Measurements from ENCODE around the gene CXCR5.

Gene CXCR5

DNA sequence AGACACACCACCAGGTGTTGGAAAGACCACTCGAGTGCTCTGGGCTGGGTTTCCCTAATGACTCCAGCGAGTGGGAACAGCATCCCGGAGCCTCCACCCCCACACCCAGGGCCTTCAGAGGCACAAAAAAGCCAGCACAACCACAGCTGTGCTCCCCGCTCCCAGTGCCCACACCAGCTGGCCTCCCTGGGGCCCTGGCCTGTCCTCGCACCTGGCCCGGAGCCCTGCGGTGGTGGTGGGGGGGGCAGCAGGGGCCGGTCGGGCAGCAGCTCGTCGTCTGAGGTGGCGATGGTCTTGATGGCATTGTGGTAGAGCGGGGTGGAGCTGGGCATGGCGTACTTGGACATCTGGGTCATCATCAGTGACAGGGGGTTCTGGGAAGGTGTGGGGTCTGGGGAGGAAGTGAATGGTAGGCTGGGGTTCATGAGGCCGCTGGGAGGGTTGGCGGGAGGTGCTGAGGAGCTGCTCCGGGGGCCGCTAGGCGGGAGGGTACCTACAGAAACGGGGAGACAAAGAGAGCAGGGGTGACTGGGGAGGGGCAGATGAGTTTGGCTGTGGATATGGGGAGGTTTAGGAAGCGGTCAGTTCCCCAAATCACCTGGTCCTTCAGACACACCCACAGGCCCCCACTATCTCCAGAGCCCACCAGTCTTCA, 16.1 kb downstream of the CXCR5 start:
- no peak for DNase-seq

DNA sequence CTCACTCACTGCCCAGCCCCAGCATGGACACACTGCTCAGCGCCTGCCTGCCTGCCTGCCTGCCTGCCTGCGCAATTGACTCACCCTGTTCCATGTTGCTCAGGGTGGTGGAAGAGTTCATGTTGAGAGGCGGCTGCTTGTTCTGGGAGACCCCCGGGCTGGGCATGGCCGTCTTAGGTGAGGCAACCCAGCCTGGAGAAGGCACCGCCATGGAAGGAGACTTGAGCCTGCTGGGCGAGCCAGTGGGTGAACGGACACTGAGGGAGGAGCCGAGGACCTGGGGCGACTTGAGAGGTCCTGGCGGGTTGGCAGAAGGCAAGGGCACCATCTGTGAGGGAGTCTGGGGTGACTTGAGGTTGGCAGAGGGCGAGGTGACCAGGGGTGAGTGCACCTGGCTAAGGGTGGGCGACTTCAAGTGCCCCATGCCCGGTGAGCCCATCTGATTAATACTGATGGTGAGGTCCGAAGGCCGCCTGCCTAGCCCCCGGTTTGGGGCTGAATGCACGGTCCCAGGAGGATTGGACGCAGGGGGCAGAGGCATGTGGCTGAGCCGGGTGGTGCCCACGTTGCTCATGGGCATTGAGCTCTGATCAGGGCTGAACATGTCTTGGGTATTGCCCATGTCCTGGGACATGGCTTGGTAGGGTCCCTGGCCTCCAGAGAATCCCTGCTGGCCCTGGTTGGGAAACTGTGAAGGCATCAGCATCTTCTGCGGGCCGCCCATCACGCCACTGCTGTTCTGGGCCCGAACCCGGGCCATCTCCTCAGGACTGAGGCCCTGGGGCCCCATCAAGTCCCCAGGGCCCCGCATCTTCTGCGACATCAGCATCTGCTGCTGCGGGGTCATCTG, 17.1 kb downstream of the CXCR5 start:
- DNase-seq = no peak

GRCh38 chr11:118901494-118902335, 18.0 kb downstream of the CXCR5 start:
- DNase-seq = no peak

DNA sequence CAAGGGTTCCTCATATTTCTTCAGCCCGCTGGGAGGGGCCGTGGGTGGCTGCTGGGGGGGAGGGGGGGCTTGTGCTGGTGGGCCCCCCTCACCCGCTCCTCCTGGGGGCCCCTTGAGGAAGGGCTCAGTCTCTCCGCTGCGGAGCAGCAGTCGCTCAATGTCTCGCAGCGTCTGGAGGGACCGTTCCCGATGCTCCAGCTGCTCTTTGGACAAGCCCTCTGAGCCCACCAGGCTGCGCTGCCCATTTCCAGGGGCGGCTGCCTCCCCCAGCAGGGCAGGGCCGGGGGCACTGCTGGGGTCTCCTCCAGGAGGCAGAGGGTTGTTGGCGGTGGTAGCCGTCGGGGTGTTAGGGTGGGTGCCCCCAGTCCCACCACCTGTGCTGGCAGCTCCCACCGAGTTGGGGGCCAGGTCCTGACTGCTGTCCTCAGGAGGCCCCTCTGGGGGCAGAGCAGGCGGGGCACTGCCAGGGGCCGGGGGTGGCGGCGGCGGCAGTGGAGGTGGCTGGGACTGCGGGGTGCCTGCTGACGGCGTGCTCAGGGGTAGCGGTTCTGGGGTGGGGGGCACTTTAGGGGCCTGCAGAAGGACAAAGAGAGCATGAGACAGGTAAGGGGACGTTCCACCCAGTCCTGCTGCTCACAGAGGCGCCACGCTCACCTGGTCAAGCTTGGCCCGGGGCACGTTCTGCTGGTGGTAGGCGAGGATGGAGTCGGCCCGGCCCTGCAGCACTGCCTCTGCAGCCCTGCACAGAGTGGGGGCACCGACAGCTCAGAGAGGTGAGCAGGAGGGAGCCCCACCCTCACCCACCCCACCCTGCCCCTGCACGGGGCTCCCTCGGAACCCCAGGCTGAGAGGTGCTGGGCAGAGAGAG, 18.9 kb downstream of the CXCR5 start:
- DNase-seq = no peak

- DNase-seq = no peak
Measured at GRCh38 chr11:118903204-118904015, 19.7 kb downstream of the CXCR5 start.

DNA sequence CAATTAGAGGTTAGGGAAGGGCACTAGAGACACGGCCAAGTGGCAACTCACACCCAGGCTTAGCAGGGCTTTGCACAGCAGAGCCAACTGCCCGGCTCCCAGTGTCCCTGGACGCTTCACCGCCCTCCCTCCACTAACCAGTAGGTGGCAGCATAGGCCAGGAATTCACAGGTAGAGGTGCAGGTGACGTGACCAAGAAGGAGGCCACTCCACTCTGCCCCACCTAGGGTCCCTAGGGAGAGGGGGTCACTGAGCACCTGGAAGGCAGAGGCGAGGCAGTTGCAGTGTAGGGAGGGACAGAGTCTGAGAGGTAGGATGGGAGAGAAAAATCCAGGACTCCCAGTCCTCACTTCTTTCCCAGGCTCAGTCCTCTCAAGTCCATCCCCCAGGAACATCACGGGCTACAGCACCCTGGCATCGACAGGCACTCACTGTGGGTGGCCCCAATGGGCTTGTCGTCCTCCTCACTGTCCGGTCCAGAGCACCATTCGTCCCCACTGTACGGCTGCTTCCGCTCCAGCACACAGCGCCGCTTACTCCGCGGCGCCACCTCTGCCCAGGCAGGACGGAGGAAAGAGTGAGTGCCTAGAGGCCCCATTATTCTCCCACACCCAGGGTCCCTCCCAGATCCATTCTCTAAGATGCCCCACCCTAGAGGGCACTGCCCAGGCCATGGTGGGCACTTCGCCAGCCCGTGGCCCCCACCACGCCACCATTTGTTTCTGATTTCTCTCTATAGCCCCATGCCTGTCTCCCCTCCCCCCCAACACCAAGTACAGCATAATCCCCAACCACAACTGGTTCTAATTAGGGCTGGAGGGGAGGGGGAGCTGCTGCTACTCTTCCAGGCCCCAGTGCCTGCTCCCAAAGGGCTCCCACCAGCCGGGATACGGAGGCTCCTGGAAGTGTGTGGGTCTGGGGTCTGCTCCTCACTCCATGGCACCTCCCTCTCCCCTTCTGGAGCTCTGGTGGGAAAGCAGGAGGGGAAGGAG, 23.7 kb downstream of the CXCR5 start:
- DNase-seq = peak; percentile 91

DNA sequence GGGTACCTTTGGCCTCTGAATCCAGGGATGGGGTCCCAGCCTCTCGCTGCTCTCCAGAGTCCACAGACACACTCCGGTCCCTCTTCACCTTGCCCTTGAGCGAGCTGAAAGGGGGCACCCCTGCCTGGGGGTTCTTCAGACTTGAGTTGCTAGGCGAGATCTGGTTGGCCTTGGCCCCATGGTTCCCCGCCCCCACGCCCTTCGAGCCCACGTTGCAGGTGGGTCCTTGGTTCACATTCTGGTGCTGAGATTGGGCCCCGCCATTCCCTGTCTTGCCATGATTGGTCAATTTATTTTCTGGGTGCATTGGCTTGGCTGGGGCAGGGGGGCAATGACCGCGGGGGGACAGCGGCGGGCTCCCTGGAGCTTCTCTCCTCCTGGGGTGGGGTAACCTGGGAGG, 24.6 kb downstream of the CXCR5 start:
- no peak for DNase-seq

DNA sequence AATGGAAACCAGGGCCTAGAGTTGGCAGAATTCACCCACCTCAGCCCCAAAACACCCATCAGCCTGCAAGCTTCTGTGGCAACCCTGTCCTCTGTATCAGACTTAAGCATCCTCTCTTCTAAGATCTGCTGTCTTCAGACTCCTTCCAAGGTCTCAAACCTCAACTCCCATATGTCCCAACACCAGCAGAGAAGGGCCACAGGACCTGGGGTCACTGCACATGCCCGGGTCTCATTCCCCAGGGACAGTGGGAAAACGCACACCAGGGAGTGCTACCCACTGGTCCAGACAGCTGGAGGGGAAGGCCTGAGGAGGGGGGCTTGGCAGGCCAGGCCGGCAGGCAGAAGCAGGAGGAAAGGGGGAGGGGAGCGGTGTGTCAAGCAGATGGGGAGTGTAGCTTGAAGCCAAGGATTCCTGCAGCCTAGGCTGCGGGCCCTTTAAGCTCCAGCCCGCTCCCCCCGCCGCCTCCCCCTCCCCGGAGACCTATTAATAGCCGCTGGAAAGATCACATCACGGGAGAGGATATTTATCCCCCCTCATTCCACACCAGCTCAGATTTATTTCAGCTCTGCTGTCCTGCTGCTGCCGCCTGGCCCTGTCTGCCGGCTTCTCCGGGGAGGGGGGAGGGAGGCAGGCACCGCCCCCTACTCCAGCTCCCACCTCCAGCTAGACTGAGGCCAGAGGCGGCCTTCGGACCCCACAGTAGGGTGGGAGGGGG, 25.4 kb downstream of the CXCR5 start:
- no peak for DNase-seq

DNA sequence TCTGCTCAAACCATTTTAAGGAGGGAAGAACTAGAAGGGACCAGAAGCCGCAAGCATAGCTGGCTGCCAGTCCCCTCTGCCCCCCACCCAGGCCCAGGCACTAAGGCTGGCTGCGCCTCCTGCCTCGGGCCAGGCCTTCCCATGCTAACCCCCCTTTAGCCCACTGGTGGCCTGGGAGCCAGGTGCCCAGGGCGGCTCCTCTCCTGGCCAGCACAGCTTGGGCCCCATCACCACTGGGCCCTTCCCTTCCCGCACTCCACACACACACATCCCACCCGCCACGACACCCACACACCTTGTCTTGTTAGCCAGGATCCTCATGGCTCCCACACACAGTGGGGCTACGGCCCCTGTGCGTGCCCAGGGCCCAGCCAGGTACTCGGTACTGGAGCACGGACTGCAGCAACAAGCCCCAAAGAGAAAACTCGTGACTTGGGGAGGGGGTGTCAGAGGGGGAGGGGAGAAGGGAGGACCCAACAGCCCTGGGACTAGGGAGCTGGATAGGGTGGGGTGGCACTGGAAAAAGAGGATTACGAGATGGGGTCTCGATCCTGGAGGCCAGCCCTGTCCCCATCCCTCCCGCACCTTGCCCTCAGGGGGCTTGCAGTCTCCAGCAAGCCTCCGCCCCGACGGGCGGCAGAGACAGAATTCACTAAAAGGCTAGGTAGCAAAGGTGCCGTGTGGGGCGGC, 26.1 kb downstream of the CXCR5 start:
- DNase-seq = no peak

DNA sequence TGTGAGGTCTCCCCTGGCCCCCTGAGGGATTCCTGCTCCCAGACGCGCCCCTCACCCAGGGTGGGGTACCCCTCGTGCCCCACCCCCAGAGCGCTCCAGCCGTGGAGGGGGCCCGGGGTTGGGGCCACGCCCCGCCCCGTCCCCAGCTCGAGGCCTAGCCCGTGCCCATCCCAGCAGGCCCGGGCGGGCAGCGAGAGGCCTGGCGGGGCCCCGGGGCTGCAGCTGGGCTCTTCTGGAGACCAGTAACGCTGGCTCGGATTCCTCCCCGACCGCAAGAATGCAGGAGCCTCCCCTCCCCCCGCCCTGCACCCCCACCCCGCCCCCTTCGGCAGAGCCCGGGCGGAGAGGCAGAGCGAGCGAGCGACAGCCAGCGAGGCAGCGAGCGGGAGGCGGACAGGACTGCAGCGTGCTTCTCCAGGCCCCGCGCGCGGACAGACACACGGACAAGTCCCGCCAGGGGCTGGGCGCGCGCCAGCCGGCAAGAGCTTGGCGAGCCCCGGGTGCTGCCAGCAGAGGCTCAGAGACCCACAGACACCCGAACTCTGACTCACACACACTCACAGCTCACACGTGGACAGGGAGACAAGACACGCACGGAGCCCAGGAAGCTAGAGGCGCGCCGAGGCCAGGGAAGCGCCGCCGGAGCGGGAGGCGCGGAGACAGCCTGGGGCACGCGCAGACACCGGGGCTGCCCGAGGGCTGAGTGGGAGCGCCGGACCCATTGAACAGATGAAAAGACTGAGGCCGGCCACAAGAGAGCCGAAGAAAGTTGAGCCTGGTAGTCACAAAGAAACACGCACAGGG, 26.8 kb downstream of the CXCR5 start:
- peak; percentile 49 for DNase-seq

DNA sequence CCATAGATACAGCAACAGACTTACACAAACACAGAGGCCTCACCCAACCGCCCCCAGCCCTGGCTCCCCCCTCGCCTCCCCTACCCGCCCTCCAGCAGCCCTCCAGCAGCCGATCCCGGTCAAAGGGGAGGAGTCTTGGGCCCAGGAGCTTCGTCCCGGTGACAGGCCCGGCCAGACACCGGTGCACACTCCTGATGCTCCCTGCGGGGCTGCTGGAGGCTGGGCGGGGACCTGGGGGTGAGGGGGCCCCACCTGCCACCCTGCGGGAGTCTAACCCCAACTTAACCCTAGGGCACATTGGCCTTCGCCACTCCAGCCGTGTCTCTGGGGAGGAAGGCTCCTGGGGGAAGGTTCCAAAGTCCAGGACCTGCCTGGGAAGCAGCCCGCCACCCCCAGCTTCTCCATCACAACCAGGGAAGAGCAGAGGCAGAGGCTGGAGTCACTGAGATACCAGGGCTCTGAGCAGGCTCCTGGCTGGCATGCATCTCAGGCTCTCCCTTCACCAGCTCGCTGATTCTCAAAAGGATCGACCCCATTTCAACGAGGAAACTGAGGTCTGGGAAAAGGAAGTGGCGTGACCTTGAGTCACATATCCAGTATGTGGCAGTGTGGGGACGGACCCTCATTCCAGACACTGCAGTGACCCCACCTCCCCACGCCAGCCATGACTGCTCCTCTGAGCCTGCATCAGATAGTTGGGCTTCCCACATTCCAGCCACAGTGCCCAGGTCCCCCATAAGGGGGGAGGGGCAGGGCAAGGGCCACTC, 27.6 kb downstream of the CXCR5 start:
- DNase-seq = no peak

DNA sequence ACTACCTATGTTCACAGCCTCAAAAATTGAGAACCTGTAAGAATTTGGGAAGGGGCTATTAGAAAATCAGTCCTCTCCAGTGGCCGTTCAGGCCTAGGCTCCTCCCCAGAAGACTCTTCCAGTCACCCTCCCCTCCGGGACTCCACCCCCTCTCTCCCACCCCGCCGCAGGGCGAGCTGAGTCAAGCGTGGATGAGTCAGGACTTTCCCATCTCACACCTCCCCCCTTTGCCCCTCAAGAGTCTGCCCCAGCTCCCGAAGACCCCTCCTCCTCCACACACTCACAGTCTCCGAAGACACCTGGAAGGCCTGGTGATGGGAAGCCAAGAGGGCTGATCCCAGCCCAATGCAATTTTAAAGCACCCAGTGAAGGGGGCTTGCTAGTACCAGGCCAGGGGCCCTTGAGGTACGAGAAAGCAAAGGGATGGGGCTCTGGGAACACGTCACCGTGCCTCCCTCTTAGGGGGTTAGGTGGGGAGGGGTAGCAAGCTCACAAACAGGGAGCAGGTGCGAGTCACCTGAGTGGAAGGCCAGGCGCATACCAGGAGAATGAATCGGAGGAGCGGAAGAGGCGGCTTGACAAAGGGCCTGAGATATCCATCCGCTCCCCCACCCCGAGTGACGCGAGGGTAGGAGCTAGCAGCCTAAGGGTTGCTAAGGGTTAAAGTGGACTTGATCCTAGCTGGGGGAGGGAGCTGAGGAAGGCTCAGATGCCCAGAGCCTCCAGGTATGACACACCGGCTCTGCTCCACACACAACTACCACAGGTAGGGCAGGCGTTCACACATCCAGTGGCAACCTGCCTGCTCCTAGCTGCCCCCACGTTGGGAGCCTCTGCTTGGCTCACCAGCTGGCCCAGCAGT, 28.4 kb downstream of the CXCR5 start:
- peak; percentile 89 for DNase-seq

DNA sequence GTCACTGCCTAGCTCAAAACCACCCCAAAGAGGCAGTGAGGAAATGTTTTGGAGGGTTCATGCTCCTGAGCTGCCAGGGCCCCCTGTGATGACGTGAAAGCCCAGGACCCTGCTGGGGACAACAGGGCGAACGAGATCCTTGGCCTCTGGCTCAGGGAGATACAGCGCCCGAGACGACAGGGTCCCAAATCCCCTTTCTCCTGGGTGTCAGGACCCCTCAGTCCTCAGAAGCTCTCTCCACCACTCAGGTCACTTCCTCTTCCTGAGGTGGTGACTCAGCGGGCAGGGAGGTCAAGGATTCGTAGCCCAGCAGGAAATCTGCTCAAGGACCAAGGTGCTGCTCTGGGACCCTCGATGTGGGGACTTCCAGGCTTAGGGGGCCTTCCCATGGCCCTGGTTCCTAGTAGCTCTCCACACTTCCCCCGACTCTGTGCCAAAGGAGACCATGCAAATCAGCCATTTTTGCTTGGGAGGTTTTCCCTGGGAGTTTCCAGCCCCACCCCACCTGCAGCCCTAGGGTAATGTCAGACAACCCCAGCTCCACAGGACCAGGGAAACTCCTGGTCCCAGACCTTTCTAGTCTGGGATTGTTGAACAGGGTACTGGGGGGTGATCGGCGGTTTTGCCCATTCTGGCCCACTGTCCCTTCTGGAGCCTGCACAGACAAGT, 29.2 kb downstream of the CXCR5 start:
- no peak for DNase-seq

- peak; percentile 51 for DNase-seq
Measured at GRCh38 chr11:118913411-118914125, 29.9 kb downstream of the CXCR5 start.

Data from activated CD4-positive, alpha-beta T cell treated with anti-CD3 and anti-CD28 coated beads, Interleukin-10, Interleukin-2, amounts not matched to agents 100 ng/mL and 50 ng/mL, durations not matched to agents 16 hours and 8 hours (primary cell).